NT2/D1 (cell line): ENCODE measurements around the gene ATG2A.

Experiments used
- SUZ12 ChIP-seq: IDR thresholded peaks from 2 replicates; pipeline ENCODE4 v1.6.1; 2011; ENCODE audit not compliant: insufficient read length, insufficient read depth; ENCODE audit errors: extremely low read depth
- ZNF274 ChIP-seq: IDR thresholded peaks from 2 replicates; pipeline ENCODE4 v1.6.1; 2011; ENCODE audit warnings: mild to moderate bottlenecking, low read depth, low read length

GRCh38 chr11:64848826-64849597, 68.0 kb downstream of the ATG2A start:
- TF ChIP-seq SUZ12 (no peak), ZNF274 (no peak)
